HEK293T (cell line): Measurements from ENCODE around the gene PRSS38.

Source experiments
- ARNT ChIP-seq: fragments of 450-650 bp; IDR thresholded peaks from 2 replicates; pipeline ENCODE4 v1.6.1; 2017; ENCODE audit warnings: mild to moderate bottlenecking
- CTBP1 ChIP-seq: fragments of 450-650 bp; IDR thresholded peaks from 2 replicates; pipeline ENCODE4 v1.6.1; 2016; ENCODE audit warnings: borderline replicate concordance
- ELF4 ChIP-seq: fragments of 450-650 bp; IDR thresholded peaks from 2 replicates; pipeline ENCODE4 v1.6.1; 2017; ENCODE audit warnings: antibody characterized with exemption
- FOXA1 ChIP-seq: fragments of 450-650 bp; IDR thresholded peaks from 2 replicates; pipeline ENCODE4 v1.6.1; 2016; ENCODE audit warnings: mild to moderate bottlenecking
- FOXK2 ChIP-seq: fragments of 450-650 bp; IDR thresholded peaks from 2 replicates; pipeline ENCODE4 v1.6.1; 2016; ENCODE audit warnings: mild to moderate bottlenecking
- FOXM1 ChIP-seq: fragments of 450-650 bp; IDR thresholded peaks from 2 replicates; pipeline ENCODE4 v1.6.1; 2017; ENCODE audit warnings: mild to moderate bottlenecking, borderline replicate concordance
- HDGF ChIP-seq: fragments of 450-650 bp; IDR thresholded peaks from 2 replicates; pipeline ENCODE4 v1.6.1; 2017; ENCODE audit warnings: antibody characterized with exemption, borderline replicate concordance
- L3MBTL2 ChIP-seq: fragments of 450-650 bp; conservative IDR thresholded peaks from 2 replicates; pipeline ENCODE4 v1.6.1; 2016; ENCODE audit warnings: mild to moderate bottlenecking
- NFRKB ChIP-seq: fragments of 450-650 bp; IDR thresholded peaks from 2 replicates; pipeline ENCODE4 v1.6.1; 2016; ENCODE audit warnings: mild to moderate bottlenecking, moderate library complexity
- SP1 ChIP-seq: fragments of 450-650 bp; IDR thresholded peaks from 2 replicates; pipeline ENCODE4 v1.6.1; 2017
- SUZ12 ChIP-seq: fragments of 450-650 bp; IDR thresholded peaks from 2 replicates; pipeline ENCODE4 v1.6.1; 2016; ENCODE audit warnings: mild to moderate bottlenecking
- TARDBP ChIP-seq: fragments of 450-650 bp; IDR thresholded peaks from 2 replicates; pipeline ENCODE4 v1.6.1; 2016
- ZNF384 ChIP-seq: fragments of 450-650 bp; IDR thresholded peaks from 2 replicates; pipeline ENCODE4 v1.6.1; 2016
- TF ChIP-seq, protein P1 (sequence below): fragments of 450-650 bp; IDR thresholded peaks from 2 replicates; pipeline ENCODE4 v1.6.1; 2016

DNA sequence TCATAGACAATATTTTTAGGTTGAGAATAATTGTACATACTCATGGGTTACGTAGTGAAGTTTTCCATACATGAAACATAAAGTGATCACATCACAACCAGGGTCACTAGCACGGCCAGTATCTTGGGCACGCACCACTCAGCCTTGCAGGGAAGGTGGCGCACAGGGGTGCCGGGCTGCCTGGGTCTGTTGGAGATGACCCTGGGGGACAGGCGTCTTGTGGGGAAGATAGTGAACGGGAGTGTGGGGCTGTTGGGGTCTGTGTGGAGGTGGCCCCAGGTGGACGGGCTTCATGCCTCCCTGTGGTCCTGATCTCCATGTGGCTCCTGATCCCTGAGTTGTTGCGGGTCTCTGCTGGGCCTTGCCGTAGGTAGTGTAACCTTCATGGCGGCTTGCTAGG is 38.3 kb upstream of the PRSS38 start:
- TF ChIP-seq CTBP1 (no peak), ZNF384 (no peak), ELF4 (no peak), FOXK2 (no peak), NFRKB (no peak), ARNT (no peak), SP1 (no peak), HDGF (no peak), FOXM1 (no peak), FOXA1 (no peak), TARDBP (no peak), SUZ12 (no peak), L3MBTL2 (no peak)
- TF ChIP-seq, protein P1, sequence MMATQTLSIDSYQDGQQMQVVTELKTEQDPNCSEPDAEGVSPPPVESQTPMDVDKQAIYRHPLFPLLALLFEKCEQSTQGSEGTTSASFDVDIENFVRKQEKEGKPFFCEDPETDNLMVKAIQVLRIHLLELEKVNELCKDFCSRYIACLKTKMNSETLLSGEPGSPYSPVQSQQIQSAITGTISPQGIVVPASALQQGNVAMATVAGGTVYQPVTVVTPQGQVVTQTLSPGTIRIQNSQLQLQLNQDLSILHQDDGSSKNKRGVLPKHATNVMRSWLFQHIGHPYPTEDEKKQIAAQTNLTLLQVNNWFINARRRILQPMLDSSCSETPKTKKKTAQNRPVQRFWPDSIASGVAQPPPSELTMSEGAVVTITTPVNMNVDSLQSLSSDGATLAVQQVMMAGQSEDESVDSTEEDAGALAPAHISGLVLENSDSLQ = no peak
